HepG2 (cell line): Measurements from ENCODE around the gene TLX1. TPM values are rescaled to one million over a fixed set of nuclear protein-coding genes. Genes with fewer than 3 reads are reported as not detected.

Experiments used
- ARNT ChIP-seq: fragments of 450-650 bp; IDR thresholded peaks from 2 replicates; pipeline ENCODE4 v1.6.1; 2017
- CTCF ChIP-seq: sonication (generic); formaldehyde crosslinking; IDR thresholded peaks from 2 replicates; pipeline ENCODE4 v1.5.0; 2020; ENCODE audit warnings: mild to moderate bottlenecking, missing genetic modification reagents, moderate library complexity
- FOXO1 ChIP-seq: sonication (generic); formaldehyde crosslinking; IDR thresholded peaks from 2 replicates; pipeline ENCODE4 v1.4.0; 2020; ENCODE audit warnings: missing genetic modification reagents
- HOXA3 ChIP-seq: sonication (generic); formaldehyde crosslinking; IDR thresholded peaks from 2 replicates; pipeline ENCODE4 v1.5.0; 2020; ENCODE audit warnings: missing genetic modification reagents
- HOXA7 ChIP-seq: sonication (generic); formaldehyde crosslinking; IDR thresholded peaks from 2 replicates; pipeline ENCODE4 v1.8.1; 2022; ENCODE audit warnings: mild to moderate bottlenecking, missing genetic modification reagents, moderate library complexity
- KDM2A ChIP-seq: sonication (generic); formaldehyde crosslinking; IDR thresholded peaks from 2 replicates; pipeline ENCODE4 v1.4.0; 2020; ENCODE audit warnings: low read depth, missing genetic modification reagents, borderline replicate concordance
- NCOA2 ChIP-seq: sonication (generic); formaldehyde crosslinking; IDR thresholded peaks from 2 replicates; pipeline ENCODE4 v1.8.0; 2022; ENCODE audit warnings: inconsistent platforms
- NFE2 ChIP-seq: sonication (generic); formaldehyde crosslinking; IDR thresholded peaks from 2 replicates; pipeline ENCODE4 v1.4.0; 2020; ENCODE audit warnings: missing genetic modification reagents
- RARG ChIP-seq: sonication (generic); formaldehyde crosslinking; IDR thresholded peaks from 2 replicates; pipeline ENCODE4 v1.4.0; 2020; ENCODE audit warnings: low read depth, mild to moderate bottlenecking, missing genetic modification reagents
- RFXAP ChIP-seq: sonication (generic); formaldehyde crosslinking; IDR thresholded peaks from 2 replicates; pipeline ENCODE4 v1.4.0; 2020; ENCODE audit warnings: missing genetic modification reagents, borderline replicate concordance
- SATB2 ChIP-seq: sonication (generic); formaldehyde crosslinking; IDR thresholded peaks from 2 replicates; pipeline ENCODE4 v1.5.0; 2020; ENCODE audit warnings: missing genetic modification reagents
- SNAPC2 ChIP-seq: sonication (generic); formaldehyde crosslinking; IDR thresholded peaks from 2 replicates; pipeline ENCODE4 v1.8.1; 2022; ENCODE audit warnings: mild to moderate bottlenecking, missing genetic modification reagents
- SP5 ChIP-seq: IDR thresholded peaks from 2 replicates; pipeline ENCODE4 v1.6.1; 2016; ENCODE audit warnings: low read depth, borderline replicate concordance
- TARDBP ChIP-seq: sonication (generic); formaldehyde crosslinking; IDR thresholded peaks from 2 replicates; pipeline ENCODE4 v1.8.0; 2022; ENCODE audit warnings: mild to moderate bottlenecking, missing genetic modification reagents
- ZNF12 ChIP-seq: sonication (generic); formaldehyde crosslinking; IDR thresholded peaks from 2 replicates; pipeline ENCODE4 v1.5.0; 2020; ENCODE audit warnings: missing genetic modification reagents
- ZNF282 ChIP-seq: fragments of 450-650 bp; IDR thresholded peaks from 2 replicates; pipeline ENCODE4 v1.6.1; 2018; ENCODE audit not compliant: partially characterized antibody
- ZNF703 ChIP-seq: sonication (generic); formaldehyde crosslinking; IDR thresholded peaks from 2 replicates; pipeline ENCODE4 v1.5.1; 2020; ENCODE audit warnings: missing genetic modification reagents, mild to moderate bottlenecking, moderate library complexity, borderline replicate concordance
- ZNF746 ChIP-seq: sonication (generic); formaldehyde crosslinking; IDR thresholded peaks from 2 replicates; pipeline ENCODE4 v1.8.0; 2022; ENCODE audit warnings: mild to moderate bottlenecking, missing genetic modification reagents
- polyA plus RNA-seq, 8 experiments: library from polyadenylated mRNA; depleted of rRNA in 3 of 8; stranded (reverse) in 7 of 8; unstranded in 1 of 8; fragments of >200 nt; fragmentation: Illumina TruSeq in 4 of 8; extraction: Trizol in 4 of 8; gene quantifications; 2 replicates each; pipeline versions ENCODE4 v1.2.1 to v1.2.3, GENCODE V29; 2011 to 2016; ENCODE audit warnings: low read depth in 4 of 8, missing spikeins in 1 of 8, mixed read lengths in 1 of 8; ENCODE audit not compliant: insufficient read depth in 1 of 8
- total RNA-seq, 5 experiments: library from RNA; depleted of rRNA; stranded (reverse); fragments of >200 nt; fragmentation: Illumina TruSeq; extraction: Trizol; gene quantifications; 2 replicates each; pipeline ENCODE4 v1.2.3, GENCODE V29; 2016; ENCODE audit warnings: low read depth in 1 of 5
- TF ChIP-seq, protein P1 (sequence below): sonication (generic); formaldehyde crosslinking; IDR thresholded peaks from 2 replicates; pipeline ENCODE4 v1.4.0; 2020; ENCODE audit warnings: missing genetic modification reagents
- TF ChIP-seq, protein P2 (sequence below): IDR thresholded peaks from 2 replicates; pipeline ENCODE4 v1.6.1; 2016; ENCODE audit warnings: low read depth, borderline replicate concordance
- TF ChIP-seq, protein P3 (sequence below): sonication (generic); formaldehyde crosslinking; IDR thresholded peaks from 2 replicates; pipeline ENCODE4 v1.4.0; 2020; ENCODE audit warnings: missing genetic modification reagents
- TF ChIP-seq, protein P4 (sequence below): sonication (generic); formaldehyde crosslinking; IDR thresholded peaks from 2 replicates; pipeline ENCODE4 v1.4.0; 2020; ENCODE audit warnings: missing genetic modification reagents

TLX1 gene
- total and polyA plus RNA-seq, 2 of the 13 experiments (the other 11 are each of a cell fraction or from before 2014, with no cell fraction given), result 0.07 to 0.26 TPM

DNA sequence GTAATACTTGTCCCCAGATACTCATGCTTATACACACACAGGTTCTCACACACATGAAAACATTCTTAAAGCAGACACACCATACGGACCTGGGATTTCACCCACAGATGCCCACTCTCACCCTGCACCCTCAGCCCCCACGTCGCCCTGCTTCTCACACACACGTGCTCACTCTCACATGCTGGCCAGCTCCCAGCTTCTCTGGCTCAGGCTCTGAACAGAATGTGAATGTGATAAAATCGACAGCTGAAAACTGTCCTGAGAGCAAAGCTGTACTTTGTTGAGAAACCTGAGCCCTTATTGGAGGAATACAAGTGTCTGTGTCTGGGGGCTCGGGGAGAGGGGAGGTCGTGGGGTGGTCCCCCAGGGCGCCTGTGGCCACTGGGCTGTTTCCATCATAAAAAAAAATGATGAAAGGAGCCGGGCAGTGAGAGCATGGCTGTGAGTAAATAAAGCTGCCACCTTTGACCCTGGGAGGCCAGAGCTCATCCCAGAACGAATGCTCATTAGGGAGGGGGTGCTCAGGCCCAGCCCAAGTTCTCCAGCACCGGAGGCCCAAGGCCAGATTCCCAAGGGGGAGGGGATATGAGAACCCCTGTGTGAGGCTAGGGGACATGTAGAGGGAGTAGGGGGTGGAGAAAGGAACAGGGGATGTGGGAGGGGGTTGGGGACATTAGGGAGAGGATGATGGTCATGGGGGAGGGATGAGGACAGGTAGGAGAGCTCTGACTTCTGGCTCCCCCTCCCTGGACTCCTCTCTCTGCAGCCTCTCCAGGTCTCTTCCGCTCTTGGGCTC lies 18.1 kb upstream of the TLX1 start (continued):
- TF ChIP-seq TARDBP (CRISPR knock-in tag), result peak; percentile 69; the same call in 1 of the 2 replicates
- no peak for TF ChIP-seq HOXA7 (CRISPR knock-in tag)
- TF ChIP-seq NFE2 (CRISPR knock-in tag), result no peak
- TF ChIP-seq NCOA2 (CRISPR knock-in tag), result peak; percentile 62; the same call in 1 of the 2 replicates
- peak; percentile 54; the same call in 1 of the 2 replicates for TF ChIP-seq SP5 (CRISPR knock-in tag)
- TF ChIP-seq, protein P1, sequence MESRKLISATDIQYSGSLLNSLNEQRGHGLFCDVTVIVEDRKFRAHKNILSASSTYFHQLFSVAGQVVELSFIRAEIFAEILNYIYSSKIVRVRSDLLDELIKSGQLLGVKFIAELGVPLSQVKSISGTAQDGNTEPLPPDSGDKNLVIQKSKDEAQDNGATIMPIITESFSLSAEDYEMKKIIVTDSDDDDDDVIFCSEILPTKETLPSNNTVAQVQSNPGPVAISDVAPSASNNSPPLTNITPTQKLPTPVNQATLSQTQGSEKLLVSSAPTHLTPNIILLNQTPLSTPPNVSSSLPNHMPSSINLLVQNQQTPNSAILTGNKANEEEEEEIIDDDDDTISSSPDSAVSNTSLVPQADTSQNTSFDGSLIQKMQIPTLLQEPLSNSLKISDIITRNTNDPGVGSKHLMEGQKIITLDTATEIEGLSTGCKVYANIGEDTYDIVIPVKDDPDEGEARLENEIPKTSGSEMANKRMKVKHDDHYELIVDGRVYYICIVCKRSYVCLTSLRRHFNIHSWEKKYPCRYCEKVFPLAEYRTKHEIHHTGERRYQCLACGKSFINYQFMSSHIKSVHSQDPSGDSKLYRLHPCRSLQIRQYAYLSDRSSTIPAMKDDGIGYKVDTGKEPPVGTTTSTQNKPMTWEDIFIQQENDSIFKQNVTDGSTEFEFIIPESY (CRISPR knock-in tag), result no peak
- TF ChIP-seq SATB2, result no peak
- TF ChIP-seq ARNT, result no peak
- TF ChIP-seq HOXA3 (CRISPR knock-in tag), result 0 out of 2 replicates have a peak, but pooled peaks have one; percentile 31
- peak; percentile 38; the same call in 1 of the 2 replicates for TF ChIP-seq KDM2A (CRISPR knock-in tag)
- TF ChIP-seq RARG (CRISPR knock-in tag), result no peak
- TF ChIP-seq ZNF703 (CRISPR knock-in tag), result no peak
- TF ChIP-seq, protein P2, sequence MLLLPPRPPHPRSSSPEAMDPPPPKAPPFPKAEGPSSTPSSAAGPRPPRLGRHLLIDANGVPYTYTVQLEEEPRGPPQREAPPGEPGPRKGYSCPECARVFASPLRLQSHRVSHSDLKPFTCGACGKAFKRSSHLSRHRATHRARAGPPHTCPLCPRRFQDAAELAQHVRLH (CRISPR knock-in tag), result no peak
- peak; percentile 44; the same call in 1 of the 2 replicates for TF ChIP-seq FOXO1 (CRISPR knock-in tag)
- no peak for TF ChIP-seq CTCF (CRISPR knock-in tag)
- no peak for TF ChIP-seq ZNF12 (CRISPR knock-in tag)
- peak; percentile 66; the same call in 1 of the 2 replicates for TF ChIP-seq ZNF746 (CRISPR knock-in tag)
- no peak for TF ChIP-seq RFXAP (CRISPR knock-in tag)
- TF ChIP-seq, protein P3, sequence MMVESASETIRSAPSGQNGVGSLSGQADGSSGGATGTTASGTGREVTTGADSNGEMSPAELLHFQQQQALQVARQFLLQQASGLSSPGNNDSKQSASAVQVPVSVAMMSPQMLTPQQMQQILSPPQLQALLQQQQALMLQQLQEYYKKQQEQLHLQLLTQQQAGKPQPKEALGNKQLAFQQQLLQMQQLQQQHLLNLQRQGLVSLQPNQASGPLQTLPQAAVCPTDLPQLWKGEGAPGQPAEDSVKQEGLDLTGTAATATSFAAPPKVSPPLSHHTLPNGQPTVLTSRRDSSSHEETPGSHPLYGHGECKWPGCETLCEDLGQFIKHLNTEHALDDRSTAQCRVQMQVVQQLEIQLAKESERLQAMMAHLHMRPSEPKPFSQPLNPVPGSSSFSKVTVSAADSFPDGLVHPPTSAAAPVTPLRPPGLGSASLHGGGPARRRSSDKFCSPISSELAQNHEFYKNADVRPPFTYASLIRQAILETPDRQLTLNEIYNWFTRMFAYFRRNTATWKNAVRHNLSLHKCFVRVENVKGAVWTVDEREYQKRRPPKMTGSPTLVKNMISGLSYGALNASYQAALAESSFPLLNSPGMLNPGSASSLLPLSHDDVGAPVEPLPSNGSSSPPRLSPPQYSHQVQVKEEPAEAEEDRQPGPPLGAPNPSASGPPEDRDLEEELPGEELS (CRISPR knock-in tag), result peak; percentile 86
- no peak for TF ChIP-seq SNAPC2 (CRISPR knock-in tag)
- TF ChIP-seq, protein P4, sequence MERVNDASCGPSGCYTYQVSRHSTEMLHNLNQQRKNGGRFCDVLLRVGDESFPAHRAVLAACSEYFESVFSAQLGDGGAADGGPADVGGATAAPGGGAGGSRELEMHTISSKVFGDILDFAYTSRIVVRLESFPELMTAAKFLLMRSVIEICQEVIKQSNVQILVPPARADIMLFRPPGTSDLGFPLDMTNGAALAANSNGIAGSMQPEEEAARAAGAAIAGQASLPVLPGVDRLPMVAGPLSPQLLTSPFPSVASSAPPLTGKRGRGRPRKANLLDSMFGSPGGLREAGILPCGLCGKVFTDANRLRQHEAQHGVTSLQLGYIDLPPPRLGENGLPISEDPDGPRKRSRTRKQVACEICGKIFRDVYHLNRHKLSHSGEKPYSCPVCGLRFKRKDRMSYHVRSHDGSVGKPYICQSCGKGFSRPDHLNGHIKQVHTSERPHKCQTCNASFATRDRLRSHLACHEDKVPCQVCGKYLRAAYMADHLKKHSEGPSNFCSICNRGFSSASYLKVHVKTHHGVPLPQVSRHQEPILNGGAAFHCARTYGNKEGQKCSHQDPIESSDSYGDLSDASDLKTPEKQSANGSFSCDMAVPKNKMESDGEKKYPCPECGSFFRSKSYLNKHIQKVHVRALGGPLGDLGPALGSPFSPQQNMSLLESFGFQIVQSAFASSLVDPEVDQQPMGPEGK (CRISPR knock-in tag), result peak; percentile 92
- TF ChIP-seq ZNF282, result no peak
